IPS-15b (cell line): ENCODE measurements around the gene GCNT2.
"Not testable (repeated sequence)": the region's sequence is repeated elsewhere in the genome, so short reads cannot be mapped to it uniquely, and the experiment has no call there.

Source experiments
- H3K27me3 ChIP-seq: one replicate; pipeline ENCODE4 v1.6.1; 2013; ENCODE audit warnings: low read length; ENCODE audit not compliant: control insufficient read depth, insufficient read depth
- H3K36me3 ChIP-seq: one replicate; pipeline ENCODE4 v1.6.1; 2013; ENCODE audit warnings: low read length; ENCODE audit not compliant: control insufficient read depth, insufficient read depth
- H3K4me1 ChIP-seq: one replicate; pipeline ENCODE4 v1.6.1; 2013; ENCODE audit warnings: mild to moderate bottlenecking, low read length; ENCODE audit not compliant: control insufficient read depth, insufficient read depth
- H3K4me3 ChIP-seq: one replicate; pipeline ENCODE4 v1.5.1; 2013; ENCODE audit warnings: low read depth, low read length
- H3K9ac ChIP-seq: one replicate; pipeline ENCODE4 v1.6.1; 2013; ENCODE audit warnings: low read depth, mild to moderate bottlenecking, low read length
- H3K9me3 ChIP-seq: one replicate; pipeline ENCODE4 v1.6.1; 2013; ENCODE audit warnings: mild to moderate bottlenecking, low read length; ENCODE audit not compliant: control insufficient read depth, insufficient read depth

Gene GCNT2

DNA sequence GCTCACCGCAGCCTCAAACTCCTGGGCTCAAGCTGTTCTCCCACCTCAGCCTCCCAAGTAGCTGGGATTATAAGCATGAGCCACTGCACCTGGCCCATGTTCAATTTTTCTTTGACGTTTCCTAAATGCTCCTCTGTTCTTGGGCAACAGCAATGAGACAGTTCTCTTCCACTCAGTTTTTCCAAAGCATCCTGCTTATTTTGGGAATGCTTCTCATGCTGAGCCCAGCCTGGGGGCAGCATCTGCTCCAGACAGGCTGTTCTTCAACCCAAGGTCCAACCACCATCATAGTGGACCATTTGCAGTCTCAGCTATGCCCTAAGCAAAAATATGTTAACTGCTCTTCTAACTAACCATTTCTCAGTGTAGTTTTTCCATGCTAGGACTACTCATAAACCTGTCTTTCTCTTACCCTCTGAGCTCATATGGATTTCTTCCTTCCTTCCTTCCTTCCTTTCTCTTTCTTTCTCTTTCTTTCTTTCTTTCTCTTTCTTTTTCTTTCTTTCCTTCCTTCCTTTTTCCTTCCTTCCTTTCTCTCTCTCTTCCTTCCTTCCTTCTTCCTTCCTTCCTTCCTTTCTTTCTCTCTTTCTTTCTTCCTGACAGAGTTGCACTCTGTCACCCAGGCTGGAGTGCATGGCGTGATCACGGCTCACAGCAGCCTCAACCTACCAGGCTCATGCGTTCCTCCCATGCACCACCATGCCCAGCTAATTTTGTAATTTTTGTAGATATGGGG is 48.4 kb downstream of the GCNT2 start:
- Histone ChIP-seq H3K9me3 (no peaks in the 10 kb centered on the region), H3K27me3 (no peaks in the 10 kb centered on the region), H3K9ac (no peak overlapping the region), H3K4me3 (no peak overlapping the region), H3K36me3 (peaks cover 3% of the 10 kb centered on the region), H3K4me1 (peaks cover 22% of the 10 kb centered on the region)

DNA sequence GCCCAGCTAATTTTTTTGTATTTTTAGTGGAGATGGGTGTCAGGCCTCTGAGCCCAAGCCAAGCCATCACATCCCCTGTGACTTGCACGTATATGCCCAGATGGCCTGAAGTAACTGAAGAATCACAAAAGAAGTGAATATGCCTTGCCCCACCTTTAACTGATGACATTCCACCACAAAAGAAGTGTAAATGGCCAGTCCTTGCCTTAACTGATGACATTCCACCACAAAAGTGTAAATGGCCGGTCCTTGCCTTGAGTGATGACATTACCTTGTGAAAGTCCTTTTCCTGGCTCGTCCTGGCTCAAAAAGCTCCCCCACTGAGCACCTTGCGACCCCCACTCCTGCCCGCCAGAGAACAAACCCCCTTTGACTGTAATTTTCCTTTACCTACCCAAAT is 54.4 kb downstream of the GCNT2 start:
- not testable (repeated sequence) for H3K9ac ChIP-seq, H3K27me3 ChIP-seq, H3K4me3 ChIP-seq, H3K9me3 ChIP-seq, H3K36me3 ChIP-seq
- H3K4me1 ChIP-seq: peaks cover 27% of the 10 kb centered on the region

GRCh38 chr6:10576226-10576625 is 55.1 kb downstream of the GCNT2 start:
- H3K4me3 ChIP-seq: no peak overlapping the region
- H3K27me3 ChIP-seq: no peaks in the 10 kb centered on the region
- H3K36me3 ChIP-seq: no peaks in the 10 kb centered on the region
- H3K9me3 ChIP-seq: no peaks in the 10 kb centered on the region
- H3K9ac ChIP-seq: no peak overlapping the region
- H3K4me1 ChIP-seq: peaks cover 31% of the 10 kb centered on the region

DNA sequence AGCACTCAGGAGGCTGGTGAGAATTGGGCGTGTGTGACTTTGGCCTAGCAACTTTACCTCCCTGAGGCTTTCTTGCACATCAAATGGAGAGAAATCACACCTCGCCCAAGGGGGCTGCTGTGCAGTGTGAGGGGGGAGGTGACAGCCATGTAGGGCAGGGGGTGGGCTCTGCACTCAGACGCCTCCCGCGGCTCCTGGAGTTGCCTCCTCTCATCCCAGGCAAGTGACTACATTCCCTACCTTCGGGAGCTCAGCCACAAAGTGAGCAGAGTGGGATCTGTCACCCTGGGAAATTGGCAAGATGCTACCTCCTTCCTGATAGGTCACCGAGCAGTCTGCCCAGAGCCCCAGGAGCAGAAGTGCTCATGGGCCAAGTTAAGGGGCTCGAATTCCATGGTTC is 56.0 kb downstream of the GCNT2 start:
- H3K27me3 ChIP-seq: no peaks in the 10 kb centered on the region
- H3K9me3 ChIP-seq: no peaks in the 10 kb centered on the region
- no peak overlapping the region for H3K4me3 ChIP-seq
- H3K9ac ChIP-seq: no peak overlapping the region
- peaks cover 31% of the 10 kb centered on the region for H3K4me1 ChIP-seq
- no peaks in the 10 kb centered on the region for H3K36me3 ChIP-seq

DNA sequence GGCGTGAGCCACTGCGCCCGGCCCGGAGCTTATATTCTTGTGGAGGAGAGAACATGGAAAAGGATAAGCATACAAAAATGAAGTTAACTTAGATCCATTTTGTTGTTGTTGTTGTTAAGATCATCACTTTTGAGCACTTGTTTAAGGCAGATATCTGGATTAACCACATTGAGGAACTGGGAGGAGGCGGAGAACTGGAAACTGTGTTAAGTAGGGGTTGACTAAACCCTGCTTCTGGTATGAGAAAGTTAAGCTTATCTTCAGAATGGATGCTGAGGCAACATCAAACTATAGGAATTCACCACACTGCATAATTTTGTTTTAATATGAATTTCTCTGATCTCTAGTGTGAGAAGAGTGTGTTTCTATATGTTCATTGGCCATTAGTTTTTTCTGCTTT is 57.6 kb downstream of the GCNT2 start:
- Histone ChIP-seq H3K4me3 (no peak overlapping the region), H3K4me1 (peaks cover 33% of the 10 kb centered on the region), H3K9me3 (no peaks in the 10 kb centered on the region)

GRCh38 chr6:10579803-10580202 is 58.7 kb downstream of the GCNT2 start:
- no peak overlapping the region for H3K4me3 ChIP-seq
- H3K27me3 ChIP-seq: no peaks in the 10 kb centered on the region
- peaks cover 34% of the 10 kb centered on the region for H3K4me1 ChIP-seq

More for the DNA sequence above, 57.6 kb downstream of the GCNT2 start:
- no peaks in the 10 kb centered on the region for H3K36me3 ChIP-seq
- no peaks in the 10 kb centered on the region for H3K27me3 ChIP-seq
- H3K9ac ChIP-seq: no peak overlapping the region

DNA sequence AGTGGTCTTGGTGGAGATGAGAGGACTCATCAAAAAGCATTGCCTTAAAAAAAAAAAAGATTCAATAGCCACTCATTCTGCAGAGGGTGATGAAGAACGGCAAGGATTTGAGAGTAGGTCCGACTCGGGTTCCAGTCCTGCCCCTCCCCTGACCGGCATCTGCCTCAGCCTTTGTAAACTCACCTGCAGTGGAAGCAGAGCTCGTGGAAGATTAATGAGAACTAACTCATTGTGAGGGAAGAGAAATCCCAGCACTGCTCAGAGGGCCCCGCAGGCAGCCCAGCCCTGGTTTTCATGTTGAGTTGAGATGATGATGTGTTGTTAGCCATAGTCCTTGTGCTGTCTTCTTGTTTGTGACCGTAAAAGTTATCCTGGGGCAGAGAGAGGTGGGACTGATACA is 59.4 kb downstream of the GCNT2 start:
- H3K36me3 ChIP-seq: no peaks in the 10 kb centered on the region
- no peaks in the 10 kb centered on the region for H3K9me3 ChIP-seq
- no peaks in the 10 kb centered on the region for H3K27me3 ChIP-seq
- H3K4me3 ChIP-seq: no peak overlapping the region
- H3K9ac ChIP-seq: no peak overlapping the region
- peaks cover 37% of the 10 kb centered on the region for H3K4me1 ChIP-seq

More at GRCh38 chr6:10579803-10580202, 58.7 kb downstream of the GCNT2 start:
- no peaks in the 10 kb centered on the region for H3K9me3 ChIP-seq
- no peaks in the 10 kb centered on the region for H3K36me3 ChIP-seq
- no peak overlapping the region for H3K9ac ChIP-seq

DNA sequence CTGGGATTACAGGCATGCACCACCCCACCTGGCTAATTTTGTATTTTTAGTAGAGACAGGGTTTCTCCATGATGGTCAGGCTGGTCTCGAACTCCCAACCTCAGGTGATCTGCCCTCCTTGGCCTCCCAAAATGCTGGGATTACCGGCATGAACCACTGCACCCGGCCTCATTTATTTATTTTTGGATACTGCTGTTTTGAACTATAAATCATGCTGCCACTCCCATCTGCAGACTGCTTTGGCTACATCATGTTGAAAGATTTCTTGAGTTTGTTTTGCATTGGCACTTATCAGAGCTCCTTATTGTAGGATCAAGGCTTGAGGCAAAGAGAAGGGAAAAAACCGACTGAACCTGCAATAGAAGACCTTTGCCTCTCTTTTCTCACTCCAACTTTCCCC is 60.3 kb downstream of the GCNT2 start:
- H3K4me1 ChIP-seq: peaks cover 35% of the 10 kb centered on the region
- not testable (repeated sequence) for H3K4me3 ChIP-seq, H3K36me3 ChIP-seq, H3K27me3 ChIP-seq, H3K9ac ChIP-seq, H3K9me3 ChIP-seq

DNA sequence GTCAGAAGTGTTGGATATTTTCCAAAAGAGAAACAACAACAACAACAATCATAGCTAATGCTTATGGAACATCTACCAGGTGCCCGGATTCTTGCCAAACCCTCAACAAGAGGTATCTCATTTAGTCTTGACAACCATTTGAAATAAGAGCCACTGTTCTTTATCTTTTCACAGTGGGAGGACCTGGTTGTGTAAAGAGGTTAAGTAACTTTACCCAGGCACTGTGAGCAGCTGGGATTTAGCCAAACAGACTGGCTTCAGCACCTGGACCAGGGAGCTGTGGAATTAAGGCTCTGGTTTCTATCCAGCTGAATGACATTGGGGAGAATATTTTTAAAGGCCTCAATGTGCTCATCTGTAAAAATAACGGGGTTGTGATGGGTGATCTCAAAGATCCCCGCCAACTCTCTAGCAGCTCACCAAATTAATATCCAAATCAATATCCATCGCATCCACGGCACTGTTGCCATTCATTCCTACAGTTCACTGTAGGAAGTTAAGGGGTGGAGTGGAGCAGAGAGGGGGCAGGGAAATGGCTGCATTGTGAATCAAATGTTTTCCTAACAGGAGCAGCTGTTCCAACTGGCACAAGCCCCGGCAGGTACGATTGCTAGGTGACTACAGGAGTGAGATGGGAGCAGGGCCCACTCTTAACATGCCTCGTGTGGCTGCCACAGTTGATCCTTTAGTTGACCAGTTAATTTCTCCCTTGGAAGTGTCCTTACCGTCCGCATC is 61.8 kb downstream of the GCNT2 start:
- no peaks in the 10 kb centered on the region for H3K27me3 ChIP-seq
- peak overlapping the region; percentile 75 for H3K9ac ChIP-seq
- H3K9me3 ChIP-seq: no peaks in the 10 kb centered on the region
- H3K4me3 ChIP-seq: peak overlapping the region; percentile 43
- H3K4me1 ChIP-seq: peaks cover 37% of the 10 kb centered on the region
- no peaks in the 10 kb centered on the region for H3K36me3 ChIP-seq

- Histone ChIP-seq H3K4me3 (peak overlapping the region; percentile 43), H3K9ac (peak overlapping the region; percentile 75), H3K9me3 (no peaks in the 10 kb centered on the region), H3K4me1 (peaks cover 40% of the 10 kb centered on the region), H3K27me3 (no peaks in the 10 kb centered on the region), H3K36me3 (no peaks in the 10 kb centered on the region)
Measured at GRCh38 chr6:10583509-10583901, 62.4 kb downstream of the GCNT2 start.

- H3K9me3 ChIP-seq: no peaks in the 10 kb centered on the region
- peaks cover 47% of the 10 kb centered on the region for H3K4me1 ChIP-seq
- no peaks in the 10 kb centered on the region for H3K27me3 ChIP-seq
- H3K4me3 ChIP-seq: no peak overlapping the region
- H3K36me3 ChIP-seq: no peaks in the 10 kb centered on the region
- no peak overlapping the region for H3K9ac ChIP-seq
Measured at GRCh38 chr6:10584607-10585006, 63.5 kb downstream of the GCNT2 start.

GRCh38 chr6:10585209-10585845 is 64.2 kb downstream of the GCNT2 start:
- no peaks in the 10 kb centered on the region for H3K9me3 ChIP-seq
- peaks cover 47% of the 10 kb centered on the region for H3K4me1 ChIP-seq
- no peaks in the 10 kb centered on the region for H3K27me3 ChIP-seq
- peak overlapping the region; percentile 66 for H3K4me3 ChIP-seq
- peak overlapping the region; percentile 26 for H3K9ac ChIP-seq
- H3K36me3 ChIP-seq: no peaks in the 10 kb centered on the region
